ENCODE measurements around the gene SLC9A8.

Gene SLC9A8

GRCh38 chr20:49880724-49881445 is 68.3 kb downstream of the SLC9A8 start:
- Histone ChIP-seq H3K4me1 (ENCODE audit: low read length) (no peaks in the 10 kb centered on the region), H3K27ac (ENCODE audit: low read length) (no peak overlapping the region), H3K4me2 (ENCODE audit: low read depth, low read length) (no peak overlapping the region), H3K4me3 (ENCODE audit: low read length) (no peak overlapping the region), H2AFZ (ENCODE audit: low read length) (no peak overlapping the region), H3F3A (ENCODE audit: insufficient read depth, low read length) (no peaks in the 10 kb centered on the region; the same call in 1 of the 2 replicates), H3K9me2 (replicated peaks; ENCODE audit: insufficient read depth, low read length) (no peaks in the 10 kb centered on the region), H3K27me3 (replicated peaks; ENCODE audit: insufficient read depth, low read length) (no peaks in the 10 kb centered on the region), H3K9ac (ENCODE audit: low read length) (no peak overlapping the region), H3K9me3 (replicated peaks; ENCODE audit: insufficient read depth, low read length) (no peaks in the 10 kb centered on the region), H3K79me2 (ENCODE audit: low read length) (no peaks in the 10 kb centered on the region), H4K20me1 (ENCODE audit: insufficient read depth, low read length) (no peaks in the 10 kb centered on the region), H3K36me3 (replicated peaks; ENCODE audit: insufficient read depth, low read length) (no peaks in the 10 kb centered on the region)
- DNase-seq = no peak
- no peak for TF ChIP-seq CTCF (IDR thresholded peaks at IDR 0.05; ENCODE audit: low read length)
- no peak for TF ChIP-seq EZH2phosphoT487 (IDR thresholded peaks at IDR 0.05; ENCODE audit: low read length)
- no peak for TF ChIP-seq EZH2 (optimal IDR thresholded peaks at IDR 0.05; ENCODE audit: low read depth, low read length)

DNA sequence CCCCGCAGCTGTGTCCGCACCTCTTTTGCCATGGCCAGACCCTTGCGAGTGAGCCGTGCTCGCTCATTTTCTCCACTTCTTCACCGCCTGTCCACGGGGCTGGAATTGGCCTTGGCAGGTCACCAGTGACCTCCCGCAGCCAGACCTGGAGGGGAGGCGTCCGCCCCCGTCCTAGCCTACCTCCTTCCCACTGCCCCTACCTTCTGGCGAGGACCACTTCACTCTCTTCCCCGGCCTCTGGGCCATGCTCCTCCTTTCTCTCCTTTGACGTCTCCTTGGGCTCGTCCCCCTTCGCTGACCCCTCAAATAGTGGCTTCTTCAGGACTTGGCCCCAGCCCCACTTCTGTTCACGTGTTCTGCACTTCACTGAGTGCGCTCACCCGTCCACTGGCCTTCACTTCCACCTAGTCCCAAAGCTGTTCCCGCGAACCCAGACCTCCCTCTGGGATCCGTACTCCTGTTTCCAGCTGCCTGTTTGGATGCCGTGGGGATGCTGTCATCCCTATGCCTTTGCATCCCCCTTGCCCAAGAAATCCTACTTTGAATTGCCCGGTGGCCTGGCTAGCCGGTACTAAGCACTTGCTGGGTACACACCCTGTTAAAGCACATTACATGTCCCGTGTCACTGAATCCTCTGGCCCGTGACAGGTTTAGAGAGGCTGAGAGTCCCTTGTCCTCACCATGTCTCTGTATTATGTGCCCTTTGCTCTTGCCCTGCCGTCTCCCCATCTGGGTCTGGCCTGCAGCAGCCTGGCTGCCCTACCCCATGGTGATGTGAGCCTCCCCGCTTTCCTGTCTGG is 69.7 kb downstream of the SLC9A8 start:
- no peak overlapping the region for H3K9ac ChIP-seq (ENCODE audit: low read length)
- no peaks in the 10 kb centered on the region for H3K27me3 ChIP-seq (replicated peaks; ENCODE audit: insufficient read depth, low read length)
- H3K4me1 ChIP-seq (ENCODE audit: low read length) = no peaks in the 10 kb centered on the region
- H4K20me1 ChIP-seq (ENCODE audit: insufficient read depth, low read length) = no peaks in the 10 kb centered on the region
- H3K9me3 ChIP-seq (replicated peaks; ENCODE audit: insufficient read depth, low read length) = no peaks in the 10 kb centered on the region
- H3K4me2 ChIP-seq (ENCODE audit: low read depth, low read length) = no peak overlapping the region
- TF ChIP-seq EZH2phosphoT487 (IDR thresholded peaks at IDR 0.05; ENCODE audit: low read length) (no peak), CTCF (IDR thresholded peaks at IDR 0.05; ENCODE audit: low read length) (no peak), EZH2 (optimal IDR thresholded peaks at IDR 0.05; ENCODE audit: low read depth, low read length) (no peak)
- H3K4me3 ChIP-seq (ENCODE audit: low read length) = no peak overlapping the region
- H3K9me2 ChIP-seq (replicated peaks; ENCODE audit: insufficient read depth, low read length) = no peaks in the 10 kb centered on the region
- H2AFZ ChIP-seq (ENCODE audit: low read length) = no peak overlapping the region
- H3F3A ChIP-seq (ENCODE audit: insufficient read depth, low read length) = no peaks in the 10 kb centered on the region
- H3K27ac ChIP-seq (ENCODE audit: low read length) = no peak overlapping the region
- H3K36me3 ChIP-seq (replicated peaks; ENCODE audit: insufficient read depth, low read length) = no peaks in the 10 kb centered on the region
- no peak for DNase-seq
- no peaks in the 10 kb centered on the region for H3K79me2 ChIP-seq (ENCODE audit: low read length)

DNA sequence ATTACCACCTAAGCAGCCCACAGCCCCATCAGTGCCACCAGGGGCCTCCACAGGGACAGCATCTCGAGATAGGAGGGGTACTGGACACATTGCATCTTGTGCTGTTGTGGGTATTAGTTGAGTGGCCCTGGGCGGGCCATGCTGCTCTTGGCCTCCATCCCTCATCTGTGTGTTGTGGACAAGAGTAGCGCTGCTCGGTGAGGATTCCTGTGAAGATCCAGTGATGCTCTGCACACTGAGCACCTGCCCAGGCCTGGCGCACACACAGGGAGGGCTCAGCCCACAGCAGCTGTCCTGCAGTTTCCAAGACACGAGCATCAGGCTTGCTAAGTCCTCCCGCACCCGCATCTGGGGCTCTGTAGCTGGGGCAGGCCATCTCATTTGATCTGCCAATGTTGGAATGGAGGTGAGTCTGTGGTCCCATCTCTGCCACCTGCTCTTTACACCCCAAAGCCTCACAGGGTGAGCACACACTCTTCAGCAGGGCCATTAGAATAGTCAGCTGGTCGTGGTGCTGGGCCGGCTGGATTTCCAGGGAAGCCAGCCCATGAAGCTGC is 70.7 kb downstream of the SLC9A8 start:
- no peaks in the 10 kb centered on the region for H3K36me3 ChIP-seq (replicated peaks; ENCODE audit: insufficient read depth, low read length)
- H3K9ac ChIP-seq (ENCODE audit: low read length) = no peak overlapping the region
- H4K20me1 ChIP-seq (ENCODE audit: insufficient read depth, low read length) = no peaks in the 10 kb centered on the region
- H3K79me2 ChIP-seq (ENCODE audit: low read length) = no peaks in the 10 kb centered on the region
- no peak overlapping the region for H3K27ac ChIP-seq (ENCODE audit: low read length)
- no peak overlapping the region for H2AFZ ChIP-seq (ENCODE audit: low read length)
- H3K27me3 ChIP-seq (replicated peaks; ENCODE audit: insufficient read depth, low read length) = no peaks in the 10 kb centered on the region
- no peaks in the 10 kb centered on the region for H3K9me2 ChIP-seq (replicated peaks; ENCODE audit: insufficient read depth, low read length)
- no peak overlapping the region for H3K4me3 ChIP-seq (ENCODE audit: low read length)
- H3K4me2 ChIP-seq (ENCODE audit: low read depth, low read length) = no peak overlapping the region
- no peak for DNase-seq
- no peaks in the 10 kb centered on the region for H3K9me3 ChIP-seq (replicated peaks; ENCODE audit: insufficient read depth, low read length)
- TF ChIP-seq EZH2phosphoT487 (IDR thresholded peaks at IDR 0.05; ENCODE audit: low read length) (no peak), CTCF (IDR thresholded peaks at IDR 0.05; ENCODE audit: low read length) (no peak)
- no peaks in the 10 kb centered on the region for H3F3A ChIP-seq (ENCODE audit: insufficient read depth, low read length)
- no peaks in the 10 kb centered on the region for H3K4me1 ChIP-seq (ENCODE audit: low read length)

All from MM.1S (cell line).